Measurements from ENCODE around the gene SLMAP. TPM values are rescaled to one million over a fixed set of nuclear protein-coding genes. Genes with fewer than 3 reads are reported as not detected.

Gene SLMAP
- total and polyA plus RNA-seq, 5 experiments from 2014 or later: 19.6 to 70.6 (median 24.5) TPM

DNA sequence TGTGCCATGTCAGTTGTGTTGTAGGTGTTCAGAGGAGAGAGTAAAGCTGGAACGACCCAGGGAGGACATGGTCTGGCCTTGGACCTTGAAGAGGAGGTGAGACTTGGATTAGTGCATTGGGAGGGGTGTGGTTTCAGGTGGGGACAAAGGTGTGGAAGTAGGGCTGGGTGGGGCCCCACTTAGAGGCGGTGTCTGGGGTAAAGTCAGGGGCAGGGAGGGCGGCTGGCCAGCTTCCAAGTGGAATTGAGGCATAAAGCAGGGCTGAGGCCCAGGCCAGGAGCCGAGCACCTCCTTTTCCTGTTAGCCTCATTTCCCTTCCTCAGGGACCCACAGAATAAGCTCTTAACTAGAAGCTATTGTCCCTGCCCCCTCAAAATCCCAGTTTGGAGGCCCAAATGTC is 215.9 kb downstream of the SLMAP start:
- no peak overlapping the region for H3K4me3 Mint-ChIP-seq
- POLR2A ChIA-PET: no interaction called here
- no peak for ATAC-seq

DNA sequence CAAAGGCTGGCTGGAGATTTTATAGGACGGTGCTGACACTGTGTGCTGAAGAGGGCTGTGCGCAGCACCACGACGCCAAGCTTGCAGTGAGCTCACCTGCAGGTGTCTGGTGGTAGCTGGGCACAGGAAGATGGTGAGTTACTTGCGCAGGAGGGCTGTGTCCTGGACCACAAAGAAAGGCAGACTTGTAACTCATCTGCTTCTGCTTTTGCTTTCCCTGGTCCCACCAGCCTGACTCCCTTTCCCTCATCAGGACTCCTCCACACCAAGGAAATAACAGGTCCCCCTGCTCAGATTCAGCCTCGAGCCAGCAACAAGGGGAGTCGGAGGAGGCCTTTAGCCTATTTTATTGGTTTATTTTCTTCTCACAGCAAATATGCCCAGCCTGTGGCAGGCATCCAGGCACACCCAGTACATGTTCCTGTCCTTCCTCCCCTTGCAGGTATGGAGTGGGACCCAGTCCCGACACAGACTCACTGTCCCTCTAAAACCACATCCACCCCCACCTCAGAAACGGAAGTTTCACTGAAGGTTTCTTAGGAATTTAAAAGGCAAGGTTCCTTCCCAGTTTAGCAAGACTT is 216.5 kb downstream of the SLMAP start:
- DNase-seq: no peak
- peak overlapping the region in 2 of 10 donors; percentile 21 to 71 for H3K27ac Mint-ChIP-seq
- no peak for ATAC-seq
- peaks cover 0 to 1% (median 0%) of the 10 kb centered on the region in 5 donors for H3K27me3 Mint-ChIP-seq
- peaks cover 5 to 24% (median 14%) of the 10 kb centered on the region in 4 donors for H3K4me1 Mint-ChIP-seq
- no peaks in the 10 kb centered on the region for H3K36me3 Mint-ChIP-seq
- peaks cover 0 to 3% (median 0%) of the 10 kb centered on the region in 9 donors for H3K9me3 Mint-ChIP-seq
- H3K4me3 Mint-ChIP-seq: no peak overlapping the region
- POLR2A ChIA-PET: no interaction called here

More for the DNA sequence above, 215.9 kb downstream of the SLMAP start:
- Mint-ChIP-seq H3K4me1 (peaks cover 5 to 30% (median 21%) of the 10 kb centered on the region in 4 donors), H3K9me3 (peaks cover 0 to 10% (median 0%) of the 10 kb centered on the region in 9 donors), H3K27me3 (peaks cover 0 to 1% (median 0%) of the 10 kb centered on the region in 5 donors), H3K27ac (peak overlapping the region in 1 of 10 donors; percentile 71), H3K36me3 (peaks cover 0 to 5% (median 3%) of the 10 kb centered on the region in 3 donors)
- no peak for DNase-seq

DNA sequence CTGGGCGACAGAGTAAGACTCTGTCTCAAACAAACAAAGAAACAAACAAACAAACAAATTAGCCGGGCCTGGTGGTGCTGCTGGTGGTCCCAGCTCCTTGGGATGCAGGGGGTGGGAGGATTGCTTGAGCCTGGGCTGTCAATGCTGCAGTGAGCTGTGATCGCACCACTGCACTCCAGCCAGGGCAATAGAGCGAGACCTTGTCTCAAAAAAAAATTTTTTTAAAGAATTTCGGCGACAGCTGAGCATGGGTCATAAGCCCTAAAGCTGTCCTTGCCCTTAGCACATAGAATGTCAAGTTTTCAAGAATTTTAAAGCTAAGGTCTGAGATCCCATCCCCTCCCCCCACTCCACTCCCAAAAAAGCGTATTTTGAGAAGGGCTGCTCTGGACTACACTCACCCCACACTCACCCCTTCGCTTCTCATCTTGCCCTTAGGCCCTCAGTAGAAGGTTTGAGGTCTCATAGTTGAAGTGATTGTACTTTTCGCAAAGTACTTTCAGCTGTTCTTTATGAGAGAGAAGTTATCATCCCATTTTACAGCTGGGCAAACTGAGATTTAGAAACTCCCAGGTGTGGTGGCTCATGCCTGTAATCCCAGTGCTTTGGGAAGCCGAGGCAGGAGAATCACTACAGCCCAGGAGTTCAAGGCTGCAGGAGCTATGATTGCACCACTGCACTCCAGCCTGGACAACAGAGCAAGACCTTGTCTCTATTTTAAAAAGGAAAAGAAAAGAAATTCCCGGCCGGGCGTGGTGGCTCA is 217.8 kb downstream of the SLMAP start:
- POLR2A ChIA-PET: interaction anchor here (0.7 kb wide), 1 partner anchor 12 kb away, joined by 4 read pairs; no protein-coding TSS in a partner anchor
- H3K4me3 Mint-ChIP-seq: no peak overlapping the region
- no peaks in the 10 kb centered on the region for H3K36me3 Mint-ChIP-seq
- no peak for DNase-seq
- H3K4me1 Mint-ChIP-seq: peaks cover 2 to 14% (median 10%) of the 10 kb centered on the region in 4 donors
- no peaks in the 10 kb centered on the region for H3K9me3 Mint-ChIP-seq
- H3K27me3 Mint-ChIP-seq: peaks cover 0 to 1% (median 0%) of the 10 kb centered on the region in 5 donors
- no peak for ATAC-seq
- H3K27ac Mint-ChIP-seq: peak overlapping the region in 1 of 10 donors; percentile 29

DNA sequence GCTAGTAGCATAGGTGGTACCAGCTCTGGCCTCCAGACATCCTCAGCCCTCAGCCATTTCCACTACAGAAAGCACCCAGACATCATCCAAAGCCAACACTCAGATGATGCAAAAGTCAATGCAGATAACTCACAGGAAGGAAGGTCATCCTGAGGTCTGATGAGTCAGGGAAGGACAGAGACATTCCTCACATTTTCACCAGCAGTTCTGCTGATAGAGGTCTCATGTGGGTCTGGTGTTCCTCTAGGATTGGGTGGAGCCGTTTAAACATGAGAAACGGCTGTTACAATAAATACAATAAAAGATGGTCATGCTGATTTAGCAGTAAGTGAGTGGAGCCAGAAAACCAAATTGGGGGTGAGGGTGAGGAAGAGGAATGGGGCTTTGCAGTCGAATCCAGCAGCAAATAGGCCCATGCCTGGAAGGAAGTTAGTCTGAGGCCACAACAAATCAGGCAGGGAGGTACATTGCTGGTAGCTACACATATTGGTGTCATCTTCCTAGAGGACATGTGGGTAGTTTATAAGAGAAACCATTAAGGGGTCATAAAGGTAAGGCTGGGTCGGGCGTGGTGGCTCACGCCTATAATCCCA is 218.8 kb downstream of the SLMAP start:
- Mint-ChIP-seq H3K4me3 (no peak overlapping the region), H3K4me1 (peaks cover 2 to 14% (median 10%) of the 10 kb centered on the region in 4 donors), H3K36me3 (no peaks in the 10 kb centered on the region), H3K27ac (peak overlapping the region in 3 of 10 donors; percentile 28 to 29 (median 29)), H3K9me3 (no peaks in the 10 kb centered on the region), H3K27me3 (peaks cover 0 to 1% (median 0%) of the 10 kb centered on the region in 5 donors)
- no peak for DNase-seq
- POLR2A ChIA-PET: interaction anchor here (0.7 kb wide), 1 partner anchor 13 kb away, joined by 4 read pairs; no protein-coding TSS in a partner anchor
- ATAC-seq: no peak

GRCh38 chr3:57977818-57978235 is 221.7 kb downstream of the SLMAP start:
- H3K27ac Mint-ChIP-seq: no peak overlapping the region
- no peak overlapping the region for H3K4me3 Mint-ChIP-seq
- H3K4me1 Mint-ChIP-seq: peaks cover 4 to 17% (median 7%) of the 10 kb centered on the region in 4 donors
- no peaks in the 10 kb centered on the region for H3K9me3 Mint-ChIP-seq
- POLR2A ChIA-PET: no interaction called here
- DNase-seq (no peak), ATAC-seq (no peak)
- H3K27me3 Mint-ChIP-seq: no peaks in the 10 kb centered on the region
- no peaks in the 10 kb centered on the region for H3K36me3 Mint-ChIP-seq

- ATAC-seq: no peak
- no peaks in the 10 kb centered on the region for H3K36me3 Mint-ChIP-seq
- peaks cover 6 to 21% (median 11%) of the 10 kb centered on the region in 4 donors for H3K4me1 Mint-ChIP-seq
- H3K27ac Mint-ChIP-seq: peak overlapping the region in 2 of 10 donors; percentile 58 to 79
- DNase-seq: no peak
- H3K9me3 Mint-ChIP-seq: no peaks in the 10 kb centered on the region
- POLR2A ChIA-PET: no interaction called here
- no peaks in the 10 kb centered on the region for H3K27me3 Mint-ChIP-seq
- no peak overlapping the region for H3K4me3 Mint-ChIP-seq
Observed at GRCh38 chr3:57978316-57978715, 222.2 kb downstream of the SLMAP start.

Other genes with a start within 250 kb of the SLMAP start
- gene DNAH12, start 212.0 kb upstream of the SLMAP start, total RNA-seq: under 1 TPM; 0.65 to 0.66 TPM
- not detected for gene DNAH12, start 212.0 kb upstream of the SLMAP start, polyA plus RNA-seq
- gene PDE12, start 200.0 kb upstream of the SLMAP start, total RNA-seq: 10 to 100 TPM; 25.6 to 26.2 TPM
- gene PDE12, start 200.0 kb upstream of the SLMAP start, polyA plus RNA-seq: 10 to 100 TPM; 11.3 to 17.5 (median 14.1) TPM
- gene ARF4, start 159.0 kb upstream of the SLMAP start, total RNA-seq: 10 to 100 TPM; 43.6 to 52.0 TPM
- 100 to 1,000 TPM; 112 to 116 (median 115) TPM for gene ARF4, start 159.0 kb upstream of the SLMAP start, polyA plus RNA-seq
- gene DENND6A, start 63.2 kb upstream of the SLMAP start, total RNA-seq: 10 to 100 TPM; 46.0 to 51.0 TPM
- 10 to 100 TPM; 24.2 to 37.0 (median 31.0) TPM for gene DENND6A, start 63.2 kb upstream of the SLMAP start, polyA plus RNA-seq